GM23248 (cell line): Measurements from ENCODE around the gene ZBTB7C. TPM values are rescaled to one million over a fixed set of nuclear protein-coding genes. Genes with fewer than 3 reads are reported as not detected.
A peak's percentile ranks its signal among the peaks of the same experiment; 100 is the strongest.

Experiments used
- DNase-seq: peaks from one replicate; pipeline ENCODE4 v3.0.0-alpha.2; 2015
- H2AFZ ChIP-seq: fragments of 200-600 bp; sonication (generic); 2 replicates; pipeline ENCODE4 v1.6.1; 2016; ENCODE audit warnings: antibody characterized with exemption
- H3F3A ChIP-seq: fragments of 200-600 bp; sonication (generic); 2 replicates; pipeline ENCODE4 v1.6.1; 2016; ENCODE audit warnings: mild to moderate bottlenecking, antibody characterized with exemption, mixed run types; ENCODE audit not compliant: insufficient read depth
- H3K27ac ChIP-seq: fragments of 200-600 bp; sonication (generic); 2 replicates; pipeline ENCODE4 v1.5.1; 2016; ENCODE audit warnings: mild to moderate bottlenecking
- H3K27me3 ChIP-seq: fragments of 200-600 bp; sonication (generic); replicated peaks from 2 replicates; pipeline ENCODE4 v1.6.1; 2016; ENCODE audit warnings: mild to moderate bottlenecking; ENCODE audit not compliant: insufficient read depth
- H3K36me3 ChIP-seq: fragments of 200-600 bp; sonication (generic); 2 replicates; pipeline ENCODE4 v1.6.1; 2016; ENCODE audit warnings: low read depth, mild to moderate bottlenecking
- H3K4me1 ChIP-seq: fragments of 200-600 bp; sonication (generic); 2 replicates; pipeline ENCODE4 v1.6.1; 2016; ENCODE audit warnings: mild to moderate bottlenecking; ENCODE audit not compliant: insufficient read depth
- H3K4me2 ChIP-seq: fragments of 200-600 bp; sonication (generic); one replicate; pipeline ENCODE4 v1.6.1; 2016; ENCODE audit warnings: mild to moderate bottlenecking; ENCODE audit not compliant: unreplicated experiment
- H3K4me3 ChIP-seq: fragments of 200-600 bp; sonication (generic); 2 replicates; pipeline ENCODE4 v1.5.1; 2016; ENCODE audit warnings: mild to moderate bottlenecking
- H3K79me2 ChIP-seq: fragments of 200-600 bp; sonication (generic); 2 replicates; pipeline ENCODE4 v1.6.1; 2016; ENCODE audit warnings: mild to moderate bottlenecking; ENCODE audit not compliant: insufficient read depth
- H3K9ac ChIP-seq: fragments of 200-600 bp; sonication (generic); 2 replicates; pipeline ENCODE4 v1.6.1; 2016; ENCODE audit warnings: mild to moderate bottlenecking
- H3K9me2 ChIP-seq: fragments of 200-600 bp; sonication (generic); 2 replicates; pipeline ENCODE4 v1.6.1; 2016; ENCODE audit warnings: mixed run types, mild to moderate bottlenecking, moderate library complexity; ENCODE audit not compliant: insufficient read depth
- H3K9me3 ChIP-seq: fragments of 200-600 bp; sonication (generic); one replicate; pipeline ENCODE4 v1.6.1; 2017; ENCODE audit warnings: low read depth
- H4K20me1 ChIP-seq: fragments of 200-600 bp; sonication (generic); 2 replicates; pipeline ENCODE4 v1.6.0; 2016; ENCODE audit not compliant: insufficient read depth
- EZH2 ChIP-seq: fragments of 200-600 bp; sonication (generic); IDR thresholded peaks from 2 replicates; pipeline ENCODE4 v1.6.1; 2018; ENCODE audit warnings: antibody characterized with exemption, mild to moderate bottlenecking; ENCODE audit not compliant: insufficient read depth, poor library complexity, severe bottlenecking
- EZH2phosphoT487 ChIP-seq: fragments of 200-600 bp; sonication (generic); IDR thresholded peaks from 2 replicates; pipeline ENCODE4 v1.6.1; 2018; ENCODE audit warnings: antibody characterized with exemption, moderate library complexity, mild to moderate bottlenecking, low read depth; ENCODE audit not compliant: insufficient read depth
- WGBS, 2 experiments: methylation state at CpG; one replicate each; pipeline ENCODE4 v1.1.6; 2015 to 2017; ENCODE audit warnings: low lambda C conversion rate in 2 of 2, low coverage in 1 of 2; ENCODE audit errors: missing lambda C conversion rate in 2 of 2; 5-methylcytosine and 5-hydroxymethylcytosine counted together
- in situ Hi-C: fragments of 300-500 bp; cut with MboI; formaldehyde crosslinking; loops from 2 replicates; pipeline ENCODE4 v1.15.0; 2020
- polyA plus RNA-seq: library from polyadenylated mRNA; unstranded; fragments of >200 nt; fragmentation: Nextera tagmentation; extraction: Ambion mirVana; gene quantifications from 2 replicates; pipeline ENCODE4 v1.2.1, GENCODE V29; 2016
- total RNA-seq: library from RNA; depleted of rRNA; stranded (reverse); fragments of >200 nt; shearing (Covaris generic); gene quantifications from 2 replicates; pipeline ENCODE4 v1.2.3, GENCODE V29; 2014

ZBTB7C gene
- total and polyA plus RNA-seq, 2 experiments from 2014 or later, result not detected

DNA sequence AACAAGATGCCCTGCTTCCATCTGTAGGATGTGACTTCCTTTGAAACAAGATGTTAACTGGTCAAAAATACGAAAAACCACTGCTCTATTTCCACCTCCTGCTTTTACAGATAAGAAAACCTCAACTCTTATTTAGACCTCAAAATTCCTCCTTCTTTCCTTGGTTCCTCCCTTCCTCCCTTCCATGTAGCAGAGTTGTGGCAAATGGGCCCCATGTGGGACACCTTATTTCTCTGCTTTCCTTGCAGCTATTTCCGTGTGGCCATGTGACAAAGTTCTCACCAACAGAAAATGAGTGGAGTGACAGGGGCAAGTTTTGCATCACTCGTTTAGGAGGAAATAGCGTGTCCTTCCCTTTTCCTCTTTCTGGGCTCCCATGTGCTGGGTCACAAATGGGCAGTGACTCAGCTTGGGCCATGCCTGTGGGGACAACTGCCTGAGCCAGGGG is 409.4 kb downstream of the ZBTB7C start:
- Histone ChIP-seq H3K9me2 (no peaks in the 10 kb centered on the region), H3K4me1 (peaks cover 6% of the 10 kb centered on the region; the same call in 1 of the 2 replicates), H3F3A (no peaks in the 10 kb centered on the region; the same call in 1 of the 2 replicates), H3K9ac (no peak overlapping the region), H3K4me2 (no peak overlapping the region), H3K36me3 (no peaks in the 10 kb centered on the region), H3K27me3 (no peaks in the 10 kb centered on the region), H3K27ac (no peak overlapping the region), H2AFZ (no peak overlapping the region), H3K4me3 (no peak overlapping the region), H3K9me3 (no peaks in the 10 kb centered on the region), H3K79me2 (no peaks in the 10 kb centered on the region), H4K20me1 (no peaks in the 10 kb centered on the region)
- in situ Hi-C loops, result loop anchor here (10.0 to 25.0 kb wide), 2 partner anchors 235 to 788 kb away; no protein-coding TSS in a partner anchor
- 79 to 80% methylated on average over 4 of the region's 4 CpGs for WGBS, 2 experiments
- no peak for TF ChIP-seq EZH2phosphoT487
- TF ChIP-seq EZH2, result no peak
- DNase-seq, result no peak

DNA sequence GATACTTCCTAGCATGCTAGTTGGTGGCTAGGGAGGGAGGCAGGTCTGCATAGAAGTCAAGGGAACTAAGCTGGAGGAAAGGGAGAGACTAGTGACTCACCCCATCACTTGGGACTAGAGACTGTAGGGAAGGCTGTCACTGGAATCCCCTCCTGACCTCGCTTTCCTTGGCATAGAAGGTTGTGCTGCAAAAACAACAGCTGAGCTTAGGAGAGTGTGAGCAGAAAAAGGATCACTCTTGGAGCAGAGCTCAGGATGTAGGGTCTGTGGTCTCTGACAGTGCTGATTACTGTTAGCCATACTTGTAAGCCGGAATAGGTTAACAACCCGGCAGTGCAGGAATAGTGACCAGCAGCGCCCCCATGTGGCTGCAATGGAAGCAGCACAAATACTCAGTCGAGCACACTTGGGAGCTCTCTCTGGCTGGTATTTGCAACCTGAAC is 411.8 kb downstream of the ZBTB7C start:
- in situ Hi-C loops, result no loop called here
- no peak overlapping the region for H3K27ac ChIP-seq

DNA sequence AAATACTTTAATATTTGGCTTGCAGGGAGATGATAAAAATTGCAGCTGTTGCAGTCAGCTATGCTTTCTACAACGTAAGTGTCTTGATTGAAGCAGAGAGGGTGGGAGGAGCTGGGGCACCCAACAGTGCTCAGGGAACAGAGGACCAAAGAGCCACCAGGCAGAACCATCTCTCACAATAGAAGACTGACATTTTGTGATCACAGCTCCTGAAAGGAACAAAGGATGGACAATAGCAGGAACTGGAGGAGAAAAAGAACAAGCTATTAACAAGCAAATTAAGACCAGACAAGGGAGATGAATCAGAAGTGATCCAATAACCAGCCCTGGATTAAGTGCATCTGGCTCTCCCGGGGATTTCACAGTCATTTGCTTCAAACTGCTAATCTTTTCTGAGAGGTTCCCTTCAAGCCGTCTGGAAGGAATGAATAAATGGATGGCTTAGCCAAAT is 413.1 kb downstream of the ZBTB7C start:
- Histone ChIP-seq H3K79me2 (no peaks in the 10 kb centered on the region), H4K20me1 (no peaks in the 10 kb centered on the region), H3K4me2 (no peak overlapping the region), H3K27me3 (peaks cover 8% of the 10 kb centered on the region; the same call in 1 of the 2 replicates), H3K4me3 (no peak overlapping the region), H3F3A (no peaks in the 10 kb centered on the region; the same call in 1 of the 2 replicates), H3K27ac (no peak overlapping the region), H3K4me1 (no peaks in the 10 kb centered on the region), H3K36me3 (no peaks in the 10 kb centered on the region), H2AFZ (no peak overlapping the region), H3K9ac (no peak overlapping the region), H3K9me3 (no peaks in the 10 kb centered on the region), H3K9me2 (no peaks in the 10 kb centered on the region)
- in situ Hi-C loops, result no loop called here
- DNase-seq, result peak; percentile 48
- TF ChIP-seq EZH2 (no peak), EZH2phosphoT487 (no peak)
- 0 to 1% methylated on average over 3 of the region's 3 CpGs for WGBS, 2 experiments

More for the DNA sequence above, 411.8 kb downstream of the ZBTB7C start:
- Histone ChIP-seq H3K27me3 (peaks cover 8% of the 10 kb centered on the region; the same call in 1 of the 2 replicates), H3K9me3 (no peaks in the 10 kb centered on the region), H3K9ac (no peak overlapping the region), H2AFZ (no peak overlapping the region), H3K4me3 (no peak overlapping the region), H3F3A (no peaks in the 10 kb centered on the region; the same call in 1 of the 2 replicates), H3K9me2 (no peaks in the 10 kb centered on the region), H4K20me1 (no peaks in the 10 kb centered on the region), H3K4me2 (no peak overlapping the region), H3K4me1 (no peaks in the 10 kb centered on the region), H3K36me3 (no peaks in the 10 kb centered on the region), H3K79me2 (no peaks in the 10 kb centered on the region)
- 56 to 61% methylated on average over 5 of the region's 5 CpGs for WGBS, 2 experiments
- TF ChIP-seq EZH2, result no peak
- no peak for TF ChIP-seq EZH2phosphoT487
- DNase-seq, result no peak

DNA sequence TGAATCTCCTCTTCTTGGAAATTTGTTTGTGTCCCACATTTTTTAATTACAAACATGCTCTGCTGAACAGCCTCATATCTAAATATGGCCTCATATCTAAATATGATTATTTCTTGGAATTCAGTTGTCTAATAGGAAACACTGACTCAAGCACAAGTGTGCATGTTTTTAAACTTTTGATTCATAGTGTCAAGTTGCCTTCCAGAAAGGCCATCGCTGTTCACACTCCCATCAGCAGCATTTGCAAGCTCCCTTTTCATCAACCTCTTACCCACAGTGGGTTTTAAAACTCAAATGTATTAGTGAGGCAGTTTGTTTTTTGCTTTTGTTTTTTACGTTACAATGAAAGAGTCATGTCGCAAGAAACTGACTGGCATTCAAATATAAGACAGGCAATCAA is 413.5 kb downstream of the ZBTB7C start:
- no peak for DNase-seq
- Histone ChIP-seq H3K9ac (no peak overlapping the region), H3K4me2 (no peak overlapping the region), H3K9me2 (no peaks in the 10 kb centered on the region), H3K27me3 (peaks cover 8% of the 10 kb centered on the region; the same call in 1 of the 2 replicates), H3K4me3 (no peak overlapping the region), H3K36me3 (no peaks in the 10 kb centered on the region), H4K20me1 (no peaks in the 10 kb centered on the region), H3K9me3 (no peaks in the 10 kb centered on the region), H3F3A (no peaks in the 10 kb centered on the region; the same call in 1 of the 2 replicates), H2AFZ (no peak overlapping the region), H3K27ac (no peak overlapping the region), H3K79me2 (no peaks in the 10 kb centered on the region), H3K4me1 (no peaks in the 10 kb centered on the region)
- 4 to 13% methylated on average over 3 of the region's 3 CpGs for WGBS, 2 experiments
- in situ Hi-C loops, result no loop called here
- TF ChIP-seq EZH2phosphoT487 (no peak), EZH2 (no peak)
